GM19043 (cell line): ENCODE measurements around the gene RELN.
"Not testable (repeated sequence)": the region's sequence is repeated elsewhere in the genome, so short reads cannot be mapped to it uniquely, and the experiment has no call there.

ENCODE experiments used
- ATAC-seq: cut with Tn5 transposase; IDR thresholded peaks from one replicate; pipeline ENCODE4 v1.9.1; 2021; ENCODE audit warnings: low read depth; ENCODE audit not compliant: unreplicated experiment

RELN gene

DNA sequence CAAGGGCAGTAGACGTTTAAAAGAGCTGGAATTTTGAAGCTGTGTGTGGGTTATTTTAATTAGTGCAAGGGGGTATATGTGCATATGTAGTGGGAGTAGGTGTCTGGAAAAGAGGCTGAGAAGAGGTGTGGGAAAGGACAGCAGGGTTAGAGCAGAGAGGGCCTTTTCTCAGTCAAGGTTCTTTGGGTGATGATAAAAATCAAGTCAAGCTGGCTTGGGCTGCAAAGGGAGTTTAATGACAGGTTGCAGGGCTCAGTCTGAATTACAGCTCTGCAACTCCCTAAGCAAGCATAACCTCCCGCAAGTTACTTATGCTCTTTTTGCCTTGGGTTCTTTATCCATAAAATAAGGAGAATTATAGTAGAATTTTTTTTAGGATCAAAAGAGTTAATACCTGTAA lies 83.5 kb downstream of the RELN start:
- no peak for ATAC-seq

DNA sequence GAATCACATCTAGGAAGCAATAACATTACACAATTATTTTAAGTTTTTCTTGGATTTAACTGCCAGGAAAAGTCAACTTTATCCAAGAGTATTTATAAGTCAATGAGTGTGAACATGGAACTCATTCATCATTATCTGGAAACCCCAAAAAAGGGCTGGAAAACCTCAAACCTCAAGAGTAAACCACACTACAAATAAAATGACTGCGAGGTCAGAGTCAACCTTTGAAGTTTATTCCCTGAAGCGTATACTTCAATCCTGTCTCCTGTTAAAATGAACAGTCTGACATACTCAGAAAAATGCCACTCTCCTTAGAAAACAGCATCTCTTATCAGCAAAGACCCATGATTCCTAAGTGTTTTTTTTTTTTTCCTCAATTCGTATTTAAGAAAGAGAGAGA lies 86.5 kb downstream of the RELN start:
- ATAC-seq: no peak

- ATAC-seq: not testable (repeated sequence)
These were observed 92.6 kb downstream of the RELN start for GRCh38 chr7:103896826-103897225.

DNA sequence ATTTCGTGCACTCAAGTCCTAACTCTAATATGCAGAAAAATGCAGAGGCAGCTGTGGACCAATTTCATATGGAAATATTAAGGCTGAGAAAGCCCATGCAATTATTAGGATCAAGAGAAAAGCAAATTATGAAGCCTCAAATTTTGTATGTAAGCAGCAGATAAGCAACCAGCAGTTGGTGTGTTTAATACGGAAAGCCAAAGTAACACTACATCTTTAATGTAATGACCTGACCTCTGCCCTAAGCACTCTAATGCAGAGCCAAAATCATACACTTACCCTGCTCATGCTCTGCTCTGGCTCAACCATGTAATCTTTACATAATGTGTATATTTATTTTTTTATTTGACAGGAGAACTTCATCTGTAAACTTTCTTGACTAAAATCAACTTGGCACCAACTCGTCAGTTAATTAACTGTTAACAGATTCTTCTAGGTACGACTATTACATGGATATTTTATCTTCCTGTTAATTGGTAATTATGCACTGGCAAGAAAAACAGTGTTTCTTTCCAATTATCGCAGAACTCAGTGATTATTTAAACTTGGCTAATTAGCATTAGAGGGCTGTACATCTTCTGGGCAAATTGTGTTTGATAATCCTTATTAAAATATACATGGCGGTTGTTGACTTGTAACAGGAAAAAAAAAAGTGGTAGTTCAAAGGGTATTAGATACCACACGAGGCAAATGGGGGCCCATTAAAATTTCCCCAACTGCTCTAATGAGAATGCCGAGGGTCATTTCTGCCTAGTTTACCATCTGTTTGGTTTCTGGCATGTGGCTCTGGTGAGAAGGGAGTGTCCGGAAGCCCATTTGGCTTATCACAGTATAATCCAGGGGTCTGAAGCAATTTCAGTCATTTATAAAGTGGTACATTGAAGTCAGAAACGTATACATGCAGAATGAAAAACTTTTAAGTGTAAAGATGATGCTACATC lies 94.5 kb downstream of the RELN start:
- ATAC-seq: no peak

- ATAC-seq: no peak
These were observed 96.1 kb downstream of the RELN start for GRCh38 chr7:103893350-103893749.

DNA sequence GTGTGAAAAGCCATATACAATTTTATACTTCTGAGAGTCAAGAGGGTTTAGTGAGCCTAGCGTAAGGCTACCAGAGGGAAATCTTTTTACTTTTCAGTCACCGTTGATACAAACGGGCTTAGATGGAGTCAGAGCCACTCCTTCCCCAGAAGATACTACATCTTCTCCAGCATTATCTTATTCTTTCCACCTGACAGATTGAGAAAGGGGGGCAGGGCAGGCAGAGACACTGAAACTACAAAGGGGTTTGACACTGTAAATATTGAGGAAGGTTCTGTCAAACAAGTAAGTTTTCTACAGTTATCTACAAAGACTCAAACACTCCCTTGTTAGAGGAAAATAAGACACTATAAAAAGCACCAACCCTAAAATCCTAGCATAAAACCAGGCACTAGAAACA lies 100.0 kb downstream of the RELN start:
- no peak for ATAC-seq

- ATAC-seq: no peak
These were observed 100.8 kb downstream of the RELN start for GRCh38 chr7:103888603-103889153.

DNA sequence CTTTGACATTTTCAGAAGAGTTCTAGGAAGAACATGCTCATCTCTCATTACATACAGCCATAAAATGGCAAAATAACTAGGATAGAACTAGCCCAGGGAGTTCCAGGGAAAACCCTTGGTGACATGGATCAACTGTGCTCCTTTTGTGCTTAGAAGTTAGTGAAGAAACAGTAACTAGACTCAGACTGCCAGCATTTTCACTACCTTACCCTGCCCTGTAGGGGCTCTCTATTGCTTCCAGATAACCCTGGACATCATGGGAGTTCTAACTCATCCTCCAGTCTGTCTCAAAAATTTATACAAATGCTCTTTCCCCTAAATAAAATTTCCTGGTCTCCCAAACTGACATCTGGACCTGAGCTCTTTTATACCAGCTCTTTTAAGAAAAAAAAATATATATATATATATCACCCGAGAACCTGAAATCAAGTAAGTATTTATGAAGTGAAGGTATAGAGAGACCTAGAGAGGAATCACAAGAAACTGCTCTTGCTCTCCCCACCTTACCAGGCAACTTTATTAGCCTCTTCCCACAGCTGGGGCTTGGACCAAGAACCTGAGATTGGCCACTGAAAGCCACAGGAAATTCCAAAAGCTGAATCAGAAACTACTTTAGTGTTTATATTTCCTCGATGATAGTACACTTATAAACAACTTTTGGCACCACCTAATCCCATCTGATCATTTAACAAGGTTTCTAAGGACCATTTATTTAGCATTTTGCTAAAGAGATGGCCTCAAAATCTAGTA lies 101.4 kb downstream of the RELN start:
- no peak for ATAC-seq

- no peak for ATAC-seq
These were observed 102.4 kb downstream of the RELN start for GRCh38 chr7:103887050-103887449.

- no peak for ATAC-seq
These were observed 109.4 kb downstream of the RELN start for GRCh38 chr7:103879928-103880600.

- ATAC-seq: no peak
These were observed 110.0 kb downstream of the RELN start for GRCh38 chr7:103879411-103879810.

DNA sequence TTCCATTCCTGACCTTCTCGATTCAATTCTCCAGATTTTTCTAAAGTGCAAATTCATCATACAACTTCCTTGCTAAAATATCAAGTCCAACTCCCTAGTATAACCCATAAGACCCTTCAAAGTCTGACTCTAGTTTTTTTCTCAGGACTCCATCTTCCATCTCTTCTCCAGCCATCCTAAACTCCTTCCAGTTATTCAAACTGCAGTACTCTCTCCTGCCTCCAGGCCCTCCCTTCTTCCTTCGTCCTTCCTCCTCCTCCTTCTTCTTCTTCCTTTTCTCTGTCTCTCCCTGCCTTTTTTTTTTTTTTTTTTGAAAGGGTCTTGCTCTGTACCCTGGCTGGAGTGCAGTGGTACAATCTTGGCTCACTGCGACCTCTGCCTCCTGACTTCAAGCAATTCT lies 111.9 kb downstream of the RELN start:
- no peak for ATAC-seq

DNA sequence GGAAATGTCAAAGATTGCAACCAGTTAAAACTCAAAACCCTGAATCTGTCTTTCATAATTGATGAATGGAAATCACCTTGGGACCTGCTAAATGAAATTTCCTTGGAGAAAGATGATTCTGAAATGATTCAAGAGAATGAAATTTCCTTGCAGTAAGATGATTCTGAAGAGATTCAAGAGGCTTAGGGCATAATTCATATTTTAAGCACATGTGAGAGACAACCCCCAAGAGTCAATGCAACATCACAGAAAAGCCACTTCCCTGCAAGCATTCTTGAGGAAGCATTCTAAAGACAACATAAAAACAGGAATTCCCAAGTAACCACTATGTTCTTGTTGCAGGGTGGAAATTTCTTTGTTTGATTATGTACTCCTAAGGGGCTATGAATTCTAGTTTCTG lies 113.7 kb downstream of the RELN start:
- ATAC-seq: no peak

GRCh38 chr7:103871473-103871872 lies 118.0 kb downstream of the RELN start:
- ATAC-seq: no peak

DNA sequence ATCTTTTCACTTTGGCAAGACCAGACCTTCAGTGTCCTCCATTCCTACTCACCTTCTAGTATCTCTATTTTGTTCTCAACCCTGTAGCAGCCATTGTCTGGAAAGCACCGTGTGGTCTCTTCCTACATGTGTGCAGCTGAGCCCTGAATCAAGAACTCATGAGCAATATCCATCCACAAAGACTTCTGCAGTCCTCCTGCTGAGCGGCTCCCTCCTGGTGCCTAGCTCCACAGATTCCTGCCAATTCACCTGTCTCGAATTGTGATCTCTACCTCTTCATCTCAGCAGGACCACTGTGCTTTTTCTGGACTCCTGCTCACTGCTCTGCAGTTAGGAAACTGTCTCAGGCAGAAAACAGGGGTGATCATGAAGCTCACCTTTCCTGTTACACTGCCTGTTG lies 118.8 kb downstream of the RELN start:
- ATAC-seq: no peak

DNA sequence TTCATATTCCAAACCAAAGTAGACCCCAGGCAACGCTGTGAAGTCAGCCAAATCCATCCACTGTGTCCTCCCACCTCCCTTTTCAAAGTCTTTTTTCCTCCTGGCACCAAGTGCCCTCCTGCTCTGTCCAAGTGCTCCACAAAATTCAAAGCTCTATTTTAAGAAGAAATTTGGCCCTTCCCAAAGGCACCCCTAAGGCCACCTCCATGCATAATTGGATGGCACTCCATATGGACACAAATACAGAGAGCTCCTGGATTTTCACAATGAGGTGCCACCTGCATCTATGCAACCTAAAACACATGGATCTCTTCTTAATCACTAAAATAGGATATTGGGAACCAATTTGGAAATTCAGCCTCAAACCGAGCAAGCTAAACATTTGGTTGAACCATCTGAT lies 121.6 kb downstream of the RELN start:
- ATAC-seq: no peak

DNA sequence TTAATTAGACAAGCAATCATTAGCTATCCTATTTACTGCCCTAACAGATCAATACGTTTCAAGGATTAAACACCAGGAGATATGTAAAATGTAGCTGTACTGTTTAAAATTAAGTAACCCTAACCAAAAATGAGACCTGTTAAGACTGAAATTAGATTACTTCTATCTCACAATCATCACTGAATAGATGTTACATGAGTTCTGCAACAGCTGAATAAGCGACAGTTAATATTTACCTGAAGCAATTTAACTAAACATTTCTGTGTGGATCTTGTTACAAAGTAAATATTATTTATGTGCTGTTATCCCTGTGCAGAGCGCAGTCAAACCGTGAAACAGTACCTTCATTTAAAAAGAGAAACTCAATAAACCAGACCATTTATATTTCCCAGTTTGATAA lies 122.5 kb downstream of the RELN start:
- ATAC-seq: no peak

DNA sequence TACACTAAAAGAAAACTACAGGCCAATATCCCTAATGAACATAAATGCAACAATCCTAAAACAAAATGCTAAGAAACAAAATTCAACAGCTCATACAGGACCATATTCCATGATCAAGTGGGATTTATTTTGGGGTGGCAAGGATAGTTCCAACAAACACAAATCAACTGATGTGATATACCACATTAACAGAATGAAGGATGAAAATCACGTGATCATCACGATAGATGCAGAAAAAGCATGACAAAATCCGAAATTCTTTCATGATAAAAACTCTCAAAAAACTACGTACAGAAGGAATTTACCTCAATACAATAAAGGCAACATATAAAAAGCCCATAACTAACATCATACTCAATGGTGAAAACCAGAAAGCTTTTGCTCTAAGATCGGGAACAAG lies 124.0 kb downstream of the RELN start:
- ATAC-seq: no peak

DNA sequence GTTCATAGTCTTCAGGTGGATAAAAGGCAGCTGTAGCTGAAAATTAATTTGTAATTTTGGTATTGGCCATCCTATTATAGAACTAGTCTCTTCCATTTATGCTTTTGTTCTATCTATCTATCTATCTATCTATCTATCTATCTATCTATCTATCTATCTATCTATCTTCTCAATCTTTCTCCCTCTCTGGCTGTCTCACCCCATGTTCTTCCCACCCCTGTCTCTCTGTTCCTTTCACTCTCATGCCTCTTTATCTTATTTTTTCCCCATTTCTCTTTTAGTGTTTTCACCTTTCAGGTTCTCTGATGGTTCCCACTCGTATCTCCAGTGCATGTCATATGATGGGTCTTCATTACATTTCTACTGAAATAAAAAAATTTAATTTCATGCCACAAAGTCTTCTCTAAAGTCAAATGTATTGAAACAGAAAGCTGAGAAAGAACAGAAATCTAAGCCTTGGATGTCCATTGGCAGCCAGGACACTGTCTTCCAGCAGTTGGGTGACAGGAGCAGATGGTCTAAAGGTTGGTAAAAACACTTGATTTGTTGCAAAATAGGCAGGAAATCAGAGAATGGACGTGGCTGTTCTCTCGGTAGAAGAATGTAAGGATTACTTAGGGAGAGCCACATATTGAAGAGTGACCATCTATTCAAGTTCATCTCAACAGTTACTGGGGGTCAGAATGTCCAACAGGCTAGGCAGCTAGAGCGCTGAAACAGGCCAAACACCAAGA lies 127.0 kb downstream of the RELN start:
- ATAC-seq: no peak

DNA sequence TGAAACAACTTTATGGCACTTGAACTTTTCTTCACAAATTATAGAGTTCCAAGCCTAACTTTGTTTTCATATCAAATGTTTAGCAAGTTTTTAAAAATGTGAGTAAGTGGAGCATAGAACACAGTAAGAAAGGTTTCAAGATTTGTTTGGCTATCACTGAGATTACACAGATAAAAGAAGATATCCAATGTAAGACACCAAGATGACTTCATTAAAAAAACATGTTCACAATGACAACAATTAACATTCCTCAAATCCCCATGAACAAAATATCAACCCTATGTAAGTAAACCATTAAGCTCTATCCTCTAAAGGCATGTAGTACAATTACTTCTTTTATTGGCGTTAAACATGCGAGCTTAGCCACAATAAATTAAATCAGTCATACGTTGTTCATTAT lies 129.7 kb downstream of the RELN start:
- no peak for ATAC-seq
